HT1080 (cell line): ENCODE data around the gene STXBP1. TPM values are rescaled to one million over a fixed set of nuclear protein-coding genes. Genes with fewer than 3 reads are reported as not detected.

Experiments
- DNase-seq: peaks from one replicate; pipeline ENCODE4 v3.0.0-alpha.2; 2015; ENCODE audit warnings: low read depth
- polyA plus RNA-seq, 2 experiments: library from polyadenylated mRNA; depleted of rRNA; stranded (reverse); fragments of >200 nt; gene quantifications; 2 replicates each; pipeline ENCODE4 v1.2.3, GENCODE V29; 2015
- total RNA-seq: library from RNA; depleted of rRNA; stranded (reverse); fragments of >200 nt; shearing (Covaris generic); gene quantifications from 2 replicates; pipeline ENCODE4 v1.2.3, GENCODE V29; 2014; rRNA removed

The STXBP1 gene
- 9.6 and 10.4 TPM in 2 replicates for total RNA-seq
- 17.7 and 29.5 TPM in 2 replicates for polyA plus RNA-seq (2015; cell fraction: cytosol; rRNA removed)
- polyA plus RNA-seq (2015; cell fraction: nucleus; rRNA removed), result 19.4 and 25.1 TPM in 2 replicates

GRCh38 chr9:127611899-127612790, at the start of gene STXBP1:
TSS of gene STXBP1 (plus strand) at chr9:127612277. CDS start at chr9:127612404, 127 bp downstream.
- DNase-seq, result peak; percentile 66

- no peak for DNase-seq
These were observed 49.7 kb upstream of the STXBP1 start for GRCh38 chr9:127562279-127562796.

- peak; percentile 71 for DNase-seq
These were observed 49.2 kb upstream of the STXBP1 start for GRCh38 chr9:127562841-127563401.

GRCh38 chr9:127563579-127563978, 48.5 kb upstream of the STXBP1 start:
- no peak for DNase-seq

GRCh38 chr9:127565231-127565630, 46.8 kb upstream of the STXBP1 start:
- no peak for DNase-seq

- no peak for DNase-seq
These were observed 45.6 kb upstream of the STXBP1 start for GRCh38 chr9:127566351-127567001.

GRCh38 chr9:127567035-127567729, 44.9 kb upstream of the STXBP1 start:
- peak; percentile 69 for DNase-seq

GRCh38 chr9:127567730-127568617, 44.1 kb upstream of the STXBP1 start:
- DNase-seq, result no peak

- no peak for DNase-seq
These were observed 43.5 kb upstream of the STXBP1 start for GRCh38 chr9:127568618-127568970.

- peak; percentile 68 for DNase-seq
These were observed 42.8 kb upstream of the STXBP1 start for GRCh38 chr9:127568971-127569885.

GRCh38 chr9:127569886-127570401, 42.1 kb upstream of the STXBP1 start:
- peak; percentile 71 for DNase-seq

- DNase-seq, result no peak
These were observed 41.5 kb upstream of the STXBP1 start for GRCh38 chr9:127570533-127571111.

GRCh38 chr9:127571971-127572370, 40.1 kb upstream of the STXBP1 start:
- no peak for DNase-seq

- DNase-seq, result no peak
These were observed 38.9 kb upstream of the STXBP1 start for GRCh38 chr9:127572961-127573721.

- DNase-seq, result peak; percentile 95
These were observed 37.7 kb upstream of the STXBP1 start for GRCh38 chr9:127574072-127574993.
